Dendritic cell treated with granulocyte-macrophage colony-stimulating factor and Interleukin-4, amounts not matched to agents 40 ng/mL and 50 ng/mL, for 4 days (primary cell): Measurements from ENCODE around the gene BANP.

Experiments used
- H3K27ac Mint-ChIP-seq: one replicate; pipeline ENCODE4 v1.8.0; 2022; ENCODE audit warnings: mild to moderate bottlenecking, mixed read lengths
- H3K27me3 Mint-ChIP-seq: one replicate; pipeline ENCODE4 v1.8.0; 2022; ENCODE audit warnings: mild to moderate bottlenecking, mixed read lengths
- H3K36me3 Mint-ChIP-seq: one replicate; pipeline ENCODE4 v1.8.0; 2022; ENCODE audit warnings: low read depth, mixed read lengths
- H3K4me1 Mint-ChIP-seq: one replicate; pipeline ENCODE4 v1.8.0; 2022; ENCODE audit warnings: low read depth, mixed read lengths
- H3K4me3 Mint-ChIP-seq: one replicate; pipeline ENCODE4 v1.8.0; 2022; ENCODE audit warnings: mild to moderate bottlenecking, moderate library complexity, mixed read lengths
- H3K9me3 Mint-ChIP-seq: one replicate; pipeline ENCODE4 v1.8.0; 2022; ENCODE audit warnings: mixed read lengths
- intact Hi-C: fragments of 100-400 bp; cut with micrococcal nuclease; formaldehyde crosslinking; loops from one replicate; pipeline ENCODE4 v1.15.0; 2022

Gene BANP

GRCh38 chr16:88064889-88065746, 113.9 kb downstream of the BANP start:
- no peak overlapping the region for H3K27ac Mint-ChIP-seq
- no peaks in the 10 kb centered on the region for H3K9me3 Mint-ChIP-seq
- intact Hi-C loops, result no loop called here
- H3K4me3 Mint-ChIP-seq, result no peak overlapping the region
- H3K27me3 Mint-ChIP-seq, result no peaks in the 10 kb centered on the region
- H3K4me1 Mint-ChIP-seq, result peaks cover 12% of the 10 kb centered on the region
- peaks cover 94% of the 10 kb centered on the region for H3K36me3 Mint-ChIP-seq

GRCh38 chr16:88065747-88066142, 114.5 kb downstream of the BANP start:
- Mint-ChIP-seq H3K4me3 (no peak overlapping the region), H3K27me3 (no peaks in the 10 kb centered on the region), H3K9me3 (no peaks in the 10 kb centered on the region), H3K4me1 (peaks cover 12% of the 10 kb centered on the region), H3K36me3 (peaks cover 94% of the 10 kb centered on the region), H3K27ac (no peak overlapping the region)
- intact Hi-C loops, result no loop called here

- intact Hi-C loops, result no loop called here
- Mint-ChIP-seq H3K4me1 (peaks cover 12% of the 10 kb centered on the region), H3K4me3 (no peak overlapping the region), H3K9me3 (no peaks in the 10 kb centered on the region), H3K27me3 (no peaks in the 10 kb centered on the region), H3K27ac (no peak overlapping the region), H3K36me3 (peaks cover 94% of the 10 kb centered on the region)
Measured at GRCh38 chr16:88066234-88066633, 115.0 kb downstream of the BANP start.

DNA sequence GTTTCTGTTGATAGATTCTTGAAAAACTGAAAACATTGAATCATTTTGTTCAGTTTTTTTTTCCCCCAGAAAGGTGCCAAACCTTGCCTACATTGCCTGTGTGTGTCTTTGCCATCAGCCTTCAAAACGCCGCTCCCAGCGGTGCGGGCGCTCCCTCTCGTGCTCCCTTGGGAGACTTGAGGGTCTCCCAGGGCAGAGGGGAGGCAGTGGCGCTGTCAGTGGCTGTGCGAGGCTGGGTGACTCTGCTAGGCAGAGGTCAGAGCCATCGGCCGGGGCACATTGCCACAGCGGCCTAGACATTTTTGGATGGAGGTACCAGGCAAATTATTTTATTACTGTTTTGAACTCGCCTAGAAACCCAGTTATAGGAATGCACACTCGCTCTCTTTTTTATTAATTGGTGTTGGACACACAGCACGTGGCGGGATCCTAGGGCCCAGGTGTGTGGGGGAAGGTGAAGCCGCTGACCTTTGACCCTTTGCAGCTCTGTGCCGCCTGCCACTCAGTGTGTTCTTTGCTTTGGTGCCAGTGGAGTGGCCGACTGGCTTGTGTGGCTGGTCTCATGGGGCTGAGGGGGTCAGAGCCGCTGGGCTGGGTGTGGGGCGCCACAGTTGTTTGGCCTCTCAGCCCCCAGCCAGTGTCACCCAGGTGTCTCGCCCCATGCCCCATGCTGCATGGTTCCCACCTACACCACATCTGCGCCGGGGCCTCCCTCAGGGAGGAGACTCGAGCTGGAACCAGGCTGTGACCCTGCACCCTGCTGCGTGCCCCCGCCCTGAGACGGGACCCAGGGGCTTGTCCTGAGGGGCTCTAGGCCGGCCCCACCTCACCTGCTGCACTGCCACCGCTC, 115.7 kb downstream of the BANP start:
- intact Hi-C loops, result no loop called here
- H3K4me1 Mint-ChIP-seq, result peaks cover 12% of the 10 kb centered on the region

DNA sequence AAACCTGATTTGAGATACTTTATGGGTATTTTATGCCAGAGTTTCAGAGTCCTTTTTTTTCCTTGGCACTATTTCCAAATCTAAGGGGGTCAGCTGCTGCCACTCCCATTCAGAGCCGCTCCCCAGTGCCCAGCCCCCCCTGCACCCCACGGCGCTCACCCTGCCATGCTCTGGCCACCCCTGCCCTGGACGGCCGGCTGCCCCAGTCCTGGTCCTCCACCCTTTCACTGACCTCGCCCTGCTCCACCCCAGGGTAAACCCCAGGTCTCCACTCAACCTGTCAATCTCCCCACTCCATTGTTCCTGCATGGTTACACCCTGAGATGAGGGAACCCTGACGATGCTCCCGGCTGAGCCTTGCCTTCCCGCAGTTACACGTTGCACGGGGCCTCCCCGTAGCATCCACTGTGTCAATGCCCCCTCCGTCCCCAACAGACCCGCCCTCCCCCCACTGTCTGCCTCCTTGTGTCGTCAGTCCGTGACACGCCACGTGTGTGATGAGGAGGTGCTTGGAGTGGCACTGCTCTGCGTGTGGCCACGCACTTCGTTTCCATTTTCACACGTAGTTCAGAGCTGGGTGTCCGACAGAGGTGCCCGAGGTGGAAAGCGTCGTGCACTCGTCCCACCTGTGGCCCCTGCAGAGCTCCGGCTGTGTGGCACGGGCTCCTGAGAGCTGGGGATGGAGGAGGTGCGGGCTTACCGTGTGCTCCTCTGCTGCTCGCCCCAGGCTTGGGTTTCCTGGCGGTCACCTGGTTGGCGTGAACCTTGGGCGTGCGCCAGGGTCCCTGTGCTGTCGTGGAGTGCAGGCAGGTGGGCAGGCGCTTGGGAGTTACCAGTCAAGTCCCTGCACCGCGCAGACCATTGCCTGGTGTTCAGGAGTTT, 116.5 kb downstream of the BANP start:
- H3K27ac Mint-ChIP-seq, result no peak overlapping the region
- H3K4me3 Mint-ChIP-seq, result no peak overlapping the region
- peaks cover 12% of the 10 kb centered on the region for H3K4me1 Mint-ChIP-seq

More for the DNA sequence above, 115.7 kb downstream of the BANP start:
- no peaks in the 10 kb centered on the region for H3K9me3 Mint-ChIP-seq
- H3K36me3 Mint-ChIP-seq, result peaks cover 95% of the 10 kb centered on the region
- H3K27ac Mint-ChIP-seq, result no peak overlapping the region
- no peaks in the 10 kb centered on the region for H3K27me3 Mint-ChIP-seq
- H3K4me3 Mint-ChIP-seq, result no peak overlapping the region

GRCh38 chr16:88068476-88069396, 117.5 kb downstream of the BANP start:
- Mint-ChIP-seq H3K27ac (no peak overlapping the region), H3K4me1 (peaks cover 12% of the 10 kb centered on the region), H3K4me3 (no peak overlapping the region), H3K36me3 (peaks cover 95% of the 10 kb centered on the region), H3K27me3 (no peaks in the 10 kb centered on the region), H3K9me3 (no peaks in the 10 kb centered on the region)
- intact Hi-C loops, result no loop called here

More for the DNA sequence above, 116.5 kb downstream of the BANP start:
- H3K9me3 Mint-ChIP-seq, result no peaks in the 10 kb centered on the region
- no peaks in the 10 kb centered on the region for H3K27me3 Mint-ChIP-seq
- peaks cover 95% of the 10 kb centered on the region for H3K36me3 Mint-ChIP-seq
- intact Hi-C loops, result no loop called here

GRCh38 chr16:88069397-88070168, 118.3 kb downstream of the BANP start:
- intact Hi-C loops, result no loop called here
- H3K36me3 Mint-ChIP-seq, result peaks cover 95% of the 10 kb centered on the region
- no peak overlapping the region for H3K4me3 Mint-ChIP-seq
- no peaks in the 10 kb centered on the region for H3K27me3 Mint-ChIP-seq
- no peaks in the 10 kb centered on the region for H3K9me3 Mint-ChIP-seq
- H3K4me1 Mint-ChIP-seq, result peaks cover 12% of the 10 kb centered on the region
- no peak overlapping the region for H3K27ac Mint-ChIP-seq

DNA sequence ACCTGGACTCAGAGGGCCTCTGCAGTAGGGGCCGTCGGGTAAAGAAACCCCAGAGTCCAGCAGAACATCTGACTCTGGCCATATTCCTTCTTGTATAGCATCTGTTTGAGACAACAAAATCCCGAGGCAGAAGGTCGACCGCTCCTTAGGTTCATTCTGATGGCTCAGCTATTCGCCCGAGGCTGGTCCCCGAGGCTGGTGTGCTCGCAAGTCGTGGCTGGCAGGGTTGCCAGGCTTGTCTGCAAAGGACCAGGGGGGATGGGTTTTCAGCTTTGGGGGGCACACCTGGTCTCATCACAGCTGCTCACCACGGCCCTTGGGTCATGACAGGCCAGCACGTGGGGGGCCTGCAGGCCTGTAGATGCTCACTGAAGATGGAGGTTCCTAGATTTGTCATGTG, 119.1 kb downstream of the BANP start:
- Mint-ChIP-seq H3K27ac (no peak overlapping the region), H3K4me1 (peaks cover 12% of the 10 kb centered on the region), H3K27me3 (no peaks in the 10 kb centered on the region), H3K4me3 (no peak overlapping the region), H3K9me3 (no peaks in the 10 kb centered on the region), H3K36me3 (peaks cover 95% of the 10 kb centered on the region)
- intact Hi-C loops, result no loop called here

GRCh38 chr16:88070989-88071625, 119.9 kb downstream of the BANP start:
- intact Hi-C loops, result no loop called here
- H3K9me3 Mint-ChIP-seq, result no peaks in the 10 kb centered on the region
- no peak overlapping the region for H3K4me3 Mint-ChIP-seq
- no peaks in the 10 kb centered on the region for H3K27me3 Mint-ChIP-seq
- H3K36me3 Mint-ChIP-seq, result peaks cover 96% of the 10 kb centered on the region
- H3K4me1 Mint-ChIP-seq, result peaks cover 12% of the 10 kb centered on the region
- H3K27ac Mint-ChIP-seq, result no peak overlapping the region

DNA sequence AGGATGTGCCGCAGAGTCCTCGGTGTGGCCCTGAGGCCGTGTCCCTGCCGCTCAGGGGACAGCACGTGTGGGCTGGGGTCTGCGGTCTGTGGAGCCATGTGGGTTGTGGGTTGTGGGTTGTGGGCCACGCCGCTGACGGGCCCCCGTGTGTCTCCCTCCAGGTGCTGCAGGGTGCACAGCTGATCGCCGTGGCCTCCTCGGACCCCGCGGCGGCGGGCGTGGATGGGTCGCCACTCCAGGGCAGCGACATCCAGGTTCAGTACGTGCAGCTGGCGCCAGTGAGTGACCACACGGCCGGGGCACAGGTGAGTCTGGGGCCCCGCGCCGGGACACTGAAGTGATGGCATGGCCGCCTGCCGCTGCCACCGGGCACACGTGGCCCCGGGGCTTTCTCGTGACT, 120.7 kb downstream of the BANP start:
- intact Hi-C loops, result no loop called here

DNA sequence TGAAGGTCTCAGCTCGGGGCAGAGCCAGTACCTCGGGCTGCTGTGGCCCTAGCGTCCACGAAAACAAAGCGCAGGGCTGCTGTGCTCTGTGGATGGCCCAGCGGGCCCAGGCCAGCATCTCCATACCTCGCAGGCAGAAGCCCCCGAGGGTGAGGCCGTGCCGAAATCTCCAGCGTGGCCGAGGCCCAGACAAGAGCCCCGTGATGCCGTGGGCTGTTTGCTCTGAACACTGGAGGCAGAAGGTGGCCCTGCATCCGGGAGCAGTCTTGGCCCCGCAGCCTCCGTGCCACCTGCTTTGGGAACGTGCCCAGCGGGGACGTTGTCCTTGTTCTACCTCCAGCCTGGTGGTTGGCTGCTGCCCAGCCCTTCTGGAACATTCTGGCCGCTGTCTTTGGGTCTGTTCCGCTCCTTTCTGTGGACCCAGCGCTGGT, 121.4 kb downstream of the BANP start:
- intact Hi-C loops, result no loop called here
- peaks cover 100% of the 10 kb centered on the region for H3K36me3 Mint-ChIP-seq

More for the DNA sequence above, 120.7 kb downstream of the BANP start:
- Mint-ChIP-seq H3K4me3 (no peak overlapping the region), H3K27ac (no peak overlapping the region), H3K4me1 (peaks cover 12% of the 10 kb centered on the region), H3K36me3 (peaks cover 100% of the 10 kb centered on the region), H3K9me3 (no peaks in the 10 kb centered on the region), H3K27me3 (no peaks in the 10 kb centered on the region)

GRCh38 chr16:88073201-88073721, 122.0 kb downstream of the BANP start:
- no peaks in the 10 kb centered on the region for H3K27me3 Mint-ChIP-seq
- no peak overlapping the region for H3K4me3 Mint-ChIP-seq
- no peak overlapping the region for H3K27ac Mint-ChIP-seq
- intact Hi-C loops, result no loop called here
- H3K9me3 Mint-ChIP-seq, result no peaks in the 10 kb centered on the region
- H3K36me3 Mint-ChIP-seq, result peaks cover 100% of the 10 kb centered on the region
- H3K4me1 Mint-ChIP-seq, result peaks cover 12% of the 10 kb centered on the region

More for the DNA sequence above, 121.4 kb downstream of the BANP start:
- Mint-ChIP-seq H3K27me3 (no peaks in the 10 kb centered on the region), H3K27ac (no peak overlapping the region), H3K4me3 (no peak overlapping the region), H3K9me3 (no peaks in the 10 kb centered on the region), H3K4me1 (peaks cover 12% of the 10 kb centered on the region)
